Left hindlimb (tissue), 1 donor: Measurements from ENCODE around the gene SLC38A2.

Experiments used
- DNase-seq: peaks from one replicate; pipeline ENCODE4 v3.0.0-alpha.2; 2018

Gene SLC38A2

GRCh38 chr12:46391630-46392029 lies 19.1 kb upstream of the SLC38A2 start:
- DNase-seq, result peak; percentile 50

- DNase-seq, result no peak
These were observed 18.3 kb upstream of the SLC38A2 start for GRCh38 chr12:46390881-46391280.

GRCh38 chr12:46390304-46390703 lies 17.7 kb upstream of the SLC38A2 start:
- DNase-seq, result no peak

GRCh38 chr12:46389031-46389616 lies 16.6 kb upstream of the SLC38A2 start:
- peak; percentile 69 for DNase-seq

- no peak for DNase-seq
These were observed 16.0 kb upstream of the SLC38A2 start for GRCh38 chr12:46388427-46389021.

- DNase-seq, result no peak
These were observed 15.1 kb upstream of the SLC38A2 start for GRCh38 chr12:46387670-46388069.

GRCh38 chr12:46386877-46387629 lies 14.5 kb upstream of the SLC38A2 start:
- peak; percentile 62 for DNase-seq

GRCh38 chr12:46386360-46386867 lies 13.8 kb upstream of the SLC38A2 start:
- DNase-seq, result no peak

- DNase-seq, result no peak
These were observed 12.9 kb upstream of the SLC38A2 start for GRCh38 chr12:46385438-46385837.

- no peak for DNase-seq
These were observed 12.1 kb upstream of the SLC38A2 start for GRCh38 chr12:46384451-46385309.

- peak; percentile 95 for DNase-seq
These were observed 11.3 kb upstream of the SLC38A2 start for GRCh38 chr12:46383654-46384450.

GRCh38 chr12:46382964-46383653 lies 10.5 kb upstream of the SLC38A2 start:
- peak; percentile 99 for DNase-seq

GRCh38 chr12:46382408-46382963 lies 9.9 kb upstream of the SLC38A2 start:
- DNase-seq, result peak; percentile 50

GRCh38 chr12:46380881-46381280 lies 8.3 kb upstream of the SLC38A2 start:
- no peak for DNase-seq

- no peak for DNase-seq
These were observed 7.6 kb upstream of the SLC38A2 start for GRCh38 chr12:46380022-46380796.

- DNase-seq, result no peak
These were observed 6.8 kb upstream of the SLC38A2 start for GRCh38 chr12:46379352-46379751.

- DNase-seq, result no peak
These were observed 6.0 kb upstream of the SLC38A2 start for GRCh38 chr12:46378530-46378929.

GRCh38 chr12:46377678-46378077 lies 5.1 kb upstream of the SLC38A2 start:
- DNase-seq, result no peak

- DNase-seq, result no peak
These were observed 4.0 kb upstream of the SLC38A2 start for GRCh38 chr12:46376579-46376978.

GRCh38 chr12:46374711-46375110 lies 2.1 kb upstream of the SLC38A2 start:
- no peak for DNase-seq
